Transverse colon (tissue), 4 donors: ENCODE data around the gene DPP10. TPM values are rescaled to one million over a fixed set of nuclear protein-coding genes. Genes with fewer than 3 reads are reported as not detected.

Experiments
- DNase-seq: peaks from one replicate; pipeline ENCODE4 v3.0.0-alpha.2; 2019
- H3K27ac ChIP-seq, 4 donors: fragments of 200-600 bp; sonication (generic); 2 replicates each; pipeline ENCODE4 v1.5.1; 2016 to 2018; ENCODE audit warnings: inconsistent platforms in 4 of 4
- H3K27me3 ChIP-seq: fragments of 200-600 bp; sonication (generic); 2 replicates; pipeline ENCODE4 v1.5.1; 2017; ENCODE audit warnings: inconsistent platforms
- H3K36me3 ChIP-seq, 4 donors: fragments of 200-600 bp; sonication (generic); 2 replicates each; pipeline ENCODE4 v1.5.1; 2017 to 2019; ENCODE audit warnings: inconsistent platforms in 4 of 4
- H3K4me1 ChIP-seq, 4 donors: fragments of 200-600 bp; sonication (generic); 2 replicates each; pipeline ENCODE4 v1.5.1; 2017 to 2020; ENCODE audit warnings: inconsistent platforms in 4 of 4
- H3K4me3 ChIP-seq, 4 donors: fragments of 200-600 bp; sonication (generic); 1 replicate in 1 of 4; 2 replicates in 3 of 4; pipeline versions ENCODE4 v1.5.1 to v1.6.1; 2017 to 2019; ENCODE audit warnings: inconsistent platforms in 4 of 4
- H3K9me3 ChIP-seq, 2 donors: fragments of 200-600 bp; sonication (generic); 2 replicates each; pipeline ENCODE4 v1.5.1; 2017 to 2019; ENCODE audit warnings: inconsistent platforms in 2 of 2
- EP300 ChIP-seq: sonication (generic); formaldehyde crosslinking; IDR thresholded peaks from one replicate; pipeline ENCODE4 v1.6.1; 2017; ENCODE audit warnings: antibody characterized with exemption, low read depth
- POLR2A ChIP-seq: fragments of 450-650 bp; IDR thresholded peaks from one replicate; pipeline ENCODE4 v1.6.1; 2016; ENCODE audit warnings: antibody characterized with exemption, mild to moderate bottlenecking, moderate library complexity
- POLR2AphosphoS5 ChIP-seq, 3 donors: sonication (generic); formaldehyde crosslinking; IDR thresholded peaks; one replicate each; pipeline ENCODE4 v1.6.1; 2016; ENCODE audit warnings: antibody characterized with exemption in 3 of 3
- WGBS, 2 donors: methylation state at CpG; one replicate each; pipeline ENCODE4 v1.1.5; 2018; ENCODE audit warnings: low coverage in 1 of 2; 5-methylcytosine and 5-hydroxymethylcytosine counted together
- in situ Hi-C, 4 donors: fragments of 200-750 bp; cut with MboI; loops; one replicate each; pipeline versions ENCODE4 v1.15.0 to v1.15.1; 2017; ENCODE audit warnings: low sequenced_read_pairs in 3 of 4, low pct_ligation_motif_present in 1 of 4, low pct_unique_long_range_greater_than_20kb in 1 of 4
- intact Hi-C: fragments of 100-400 bp; cut with DNase I; formaldehyde crosslinking; loops from one replicate; pipeline ENCODE4 v1.15.1; 2023; ENCODE audit warnings: low total_unique reads
- total RNA-seq, 4 donors: library from RNA; depleted of rRNA; stranded (reverse); fragments of >200 nt; gene quantifications; one replicate each; pipeline ENCODE4 v1.1.0, GENCODE V29; 2016
- TF ChIP-seq, protein P1 (sequence below), 5 experiments: fragments of 200-600 bp in 3 of 5; fragments of 450-650 bp in 2 of 5; sonication (generic) in 3 of 5; IDR thresholded peaks; 1 replicate in 2 of 5; 2 replicates in 3 of 5; pipeline ENCODE4 v1.5.1; 2016 to 2017; ENCODE audit warnings: antibody characterized with exemption in 5 of 5, inconsistent platforms in 3 of 5, mild to moderate bottlenecking in 2 of 5, moderate library complexity in 1 of 5

The DPP10 gene
- total RNA-seq, 4 donors from 2014 or later = 3.4 to 8.4 (median 7.0) TPM

DNA sequence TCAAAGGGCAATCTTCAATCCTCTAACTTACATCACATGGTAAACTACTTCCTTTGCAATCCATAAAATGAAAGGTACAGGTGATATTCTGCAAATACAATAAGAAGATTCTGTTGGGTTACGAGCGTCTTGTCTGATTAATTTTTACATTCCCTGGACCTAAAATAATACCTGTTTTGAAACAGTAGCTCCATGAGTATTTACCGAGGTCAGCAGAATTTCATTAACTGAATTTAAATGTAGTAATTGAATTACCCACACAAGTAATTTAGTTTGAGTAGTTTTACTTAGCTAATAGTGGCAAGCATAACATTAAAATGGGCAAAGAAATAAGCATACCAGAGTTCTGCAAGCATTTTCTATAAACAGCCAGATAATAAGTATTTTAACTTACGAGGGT lies 652.0 kb downstream of the DPP10 start:
- H3K36me3 ChIP-seq = no peaks in the 10 kb centered on the region
- 72 to 86% methylated on average over 4 of the region's 4 CpGs for WGBS, 2 donors
- in situ Hi-C loops = no loop called here
- H3K27ac ChIP-seq = no peak overlapping the region
- H3K4me3 ChIP-seq = no peak overlapping the region
- H3K4me1 ChIP-seq = no peaks in the 10 kb centered on the region
- H3K27me3 ChIP-seq = no peaks in the 10 kb centered on the region
- TF ChIP-seq, protein P1, sequence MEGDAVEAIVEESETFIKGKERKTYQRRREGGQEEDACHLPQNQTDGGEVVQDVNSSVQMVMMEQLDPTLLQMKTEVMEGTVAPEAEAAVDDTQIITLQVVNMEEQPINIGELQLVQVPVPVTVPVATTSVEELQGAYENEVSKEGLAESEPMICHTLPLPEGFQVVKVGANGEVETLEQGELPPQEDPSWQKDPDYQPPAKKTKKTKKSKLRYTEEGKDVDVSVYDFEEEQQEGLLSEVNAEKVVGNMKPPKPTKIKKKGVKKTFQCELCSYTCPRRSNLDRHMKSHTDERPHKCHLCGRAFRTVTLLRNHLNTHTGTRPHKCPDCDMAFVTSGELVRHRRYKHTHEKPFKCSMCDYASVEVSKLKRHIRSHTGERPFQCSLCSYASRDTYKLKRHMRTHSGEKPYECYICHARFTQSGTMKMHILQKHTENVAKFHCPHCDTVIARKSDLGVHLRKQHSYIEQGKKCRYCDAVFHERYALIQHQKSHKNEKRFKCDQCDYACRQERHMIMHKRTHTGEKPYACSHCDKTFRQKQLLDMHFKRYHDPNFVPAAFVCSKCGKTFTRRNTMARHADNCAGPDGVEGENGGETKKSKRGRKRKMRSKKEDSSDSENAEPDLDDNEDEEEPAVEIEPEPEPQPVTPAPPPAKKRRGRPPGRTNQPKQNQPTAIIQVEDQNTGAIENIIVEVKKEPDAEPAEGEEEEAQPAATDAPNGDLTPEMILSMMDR (IDR thresholded peaks at IDR 0.05) = no peak
- TF ChIP-seq POLR2A = no peak
- TF ChIP-seq POLR2AphosphoS5 (IDR thresholded peaks at IDR 0.05) = no peak
- TF ChIP-seq EP300 = no peak
- intact Hi-C loops = no loop called here
- H3K9me3 ChIP-seq = peaks cover 0 to 3% of the 10 kb centered on the region in 2 donors
- DNase-seq = no peak

DNA sequence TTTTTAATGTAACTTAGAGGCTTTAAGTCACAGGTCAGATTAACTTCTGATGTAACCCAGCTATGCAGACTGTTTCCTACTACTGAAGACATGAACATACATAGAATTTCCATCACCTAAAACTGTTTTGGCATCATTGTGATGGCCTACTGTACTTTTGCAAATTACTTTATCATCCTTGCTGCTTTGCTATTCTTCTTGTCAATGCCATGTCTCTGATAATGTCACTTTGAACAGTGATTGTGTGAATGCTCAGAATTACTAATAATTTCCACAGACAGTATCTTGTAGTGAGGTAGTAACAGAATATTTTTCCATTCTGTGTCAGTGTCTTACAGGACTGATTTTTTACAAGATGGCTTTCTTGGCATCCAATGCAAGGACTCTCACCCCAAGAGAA lies 663.5 kb downstream of the DPP10 start:
- Histone ChIP-seq H3K27ac (no peak overlapping the region), H3K4me1 (no peaks in the 10 kb centered on the region), H3K27me3 (no peaks in the 10 kb centered on the region), H3K9me3 (no peaks in the 10 kb centered on the region), H3K4me3 (no peak overlapping the region), H3K36me3 (no peaks in the 10 kb centered on the region)
- TF ChIP-seq EP300 = no peak
- TF ChIP-seq POLR2AphosphoS5 (IDR thresholded peaks at IDR 0.05) = no peak
- TF ChIP-seq, protein P1 (IDR thresholded peaks at IDR 0.05) = no peak
- TF ChIP-seq POLR2A = no peak
- in situ Hi-C loops = no loop called here
- intact Hi-C loops = no loop called here
- no peak for DNase-seq

DNA sequence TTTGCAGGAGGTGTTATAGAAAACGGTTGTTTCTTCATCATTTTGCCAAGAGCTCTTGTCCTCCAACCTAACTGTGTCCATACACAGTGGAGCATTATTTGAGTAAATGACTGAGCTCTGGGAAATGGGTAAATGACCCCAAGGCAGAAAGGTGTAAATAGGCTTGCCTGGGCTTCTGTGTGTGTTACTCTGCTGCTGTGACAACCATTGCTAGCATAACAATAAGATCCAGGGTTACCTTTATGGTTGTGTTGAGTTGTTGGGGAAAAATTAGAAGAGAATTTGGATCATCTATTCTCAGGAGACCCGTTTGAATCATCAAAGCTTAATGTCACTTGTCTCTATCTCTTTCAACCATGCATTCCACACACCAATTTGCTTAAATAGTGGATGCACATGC lies 672.7 kb downstream of the DPP10 start:
- Histone ChIP-seq H3K27me3 (no peaks in the 10 kb centered on the region), H3K36me3 (no peaks in the 10 kb centered on the region), H3K4me3 (no peak overlapping the region), H3K4me1 (no peaks in the 10 kb centered on the region), H3K27ac (no peak overlapping the region), H3K9me3 (no peaks in the 10 kb centered on the region)
- intact Hi-C loops = no loop called here
- 52 to 53% methylated on average over 2 of the region's 2 CpGs for WGBS, 2 donors
- in situ Hi-C loops = no loop called here
- DNase-seq = no peak
- TF ChIP-seq POLR2A = no peak
- no peak for TF ChIP-seq EP300
- TF ChIP-seq POLR2AphosphoS5 (IDR thresholded peaks at IDR 0.05) = no peak
- TF ChIP-seq, protein P1 (IDR thresholded peaks at IDR 0.05) = no peak

DNA sequence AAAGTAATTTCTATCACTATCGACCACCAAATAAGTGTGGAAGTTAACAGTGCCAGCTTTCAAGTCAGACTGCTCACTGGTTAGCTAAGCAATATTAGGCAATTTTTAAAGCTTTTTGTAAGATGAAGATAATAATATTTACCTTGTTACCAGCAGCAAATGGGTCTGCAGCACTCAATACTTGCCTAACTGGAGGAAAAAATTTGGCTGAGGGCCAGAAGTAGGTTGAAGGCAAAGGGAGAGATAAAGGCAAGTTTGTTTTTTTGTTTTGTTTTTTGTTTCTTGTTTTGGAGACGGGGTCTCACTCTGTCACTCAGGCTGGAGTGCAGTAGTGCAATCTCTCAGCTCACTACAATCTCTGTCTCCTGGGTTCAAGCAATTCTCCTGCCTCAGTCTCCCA lies 675.9 kb downstream of the DPP10 start:
- H3K4me3 ChIP-seq = no peak overlapping the region
- 80 to 88% methylated on average over 2 of the region's 2 CpGs for WGBS, 2 donors
- H3K27ac ChIP-seq = no peak overlapping the region
- H3K4me1 ChIP-seq = peaks cover 0 to 6% (median 0%) of the 10 kb centered on the region in 4 donors
- TF ChIP-seq, protein P1 (IDR thresholded peaks at IDR 0.05) = no peak
- TF ChIP-seq POLR2AphosphoS5 (IDR thresholded peaks at IDR 0.05) (no peak), EP300 (no peak), POLR2A (no peak)
- in situ Hi-C loops (no loop called here), intact Hi-C loops (no loop called here)
- DNase-seq = no peak
- H3K36me3 ChIP-seq = no peaks in the 10 kb centered on the region
- H3K27me3 ChIP-seq = no peaks in the 10 kb centered on the region
- no peaks in the 10 kb centered on the region for H3K9me3 ChIP-seq
